K562 (cell line): Measurements from ENCODE around the gene NHSL2. TPM values are rescaled to one million over a fixed set of nuclear protein-coding genes. Genes with fewer than 3 reads are reported as not detected.

Experiments used
- ATAC-seq: fragments of 200-7000 bp; cut with Tn5 transposase; 3 replicates; pipeline ENCODE4 v1.9.1; 2020; ENCODE audit warnings: moderate library complexity
- BruUV-seq: library from RNA; stranded (reverse); fragments of 400-500 nt; replicated peaks from 2 replicates; lab custom pipeline; 2021; lab: Mats Ljungman, UMichigan
- CTCF ChIA-PET: fragments of 300-600 bp; formaldehyde crosslinking; extraction: SDS; loops from one replicate; lab custom pipeline; 2021; ENCODE audit warnings: low intra/inter-chr PET ratio; lab: Yijun Ruan, JAX
- POLR2A ChIA-PET: fragments of 300-600, 350-650 bp; sonication (Branson Sonifier 250); formaldehyde crosslinking; extraction: SDS; loops from one replicate; lab custom pipeline; 2021; ENCODE audit warnings: antibody characterized with exemption, inconsistent platforms; lab: Yijun Ruan, JAX
- DNase-seq, 4 experiments: peaks; one replicate each; pipeline versions ENCODE4 v3.0.0 to v3.0.0-alpha.2; 2011 to 2018; ENCODE audit warnings: low spot score in 3 of 4, mixed read lengths in 3 of 4; ENCODE audit errors: extremely low read depth in 1 of 4
- FAIRE-seq: peaks from 2 replicates; lab custom pipeline; 2011; peaks lifted over from hg19 to GRCh38; lab: Jason Lieb, UNC
- H2AFZ ChIP-seq: 2 replicates; pipeline ENCODE4 v1.6.0; 2011; ENCODE audit warnings: low read depth, low read length, control low read depth, inconsistent platforms
- H3K27ac ChIP-seq: fragments of 200-600 bp; 3 replicates; pipeline ENCODE4 v1.8.0; 2011; ENCODE audit warnings: low read depth, mild to moderate bottlenecking, control low read depth, inconsistent platforms, low read length, moderate library complexity, mixed read lengths; ENCODE audit errors: extremely low read depth
- H3K27me3 ChIP-seq, 2 experiments: fragments of 300-600 bp in 1 of 2; 2 replicates in 1 of 2; 3 replicates in 1 of 2; pipeline versions ENCODE4 v1.6.0 to v1.8.0; 2011; ENCODE audit warnings: inconsistent platforms in 2 of 2, low read length in 2 of 2, mild to moderate bottlenecking in 1 of 2, mixed read lengths in 1 of 2, moderate library complexity in 1 of 2; ENCODE audit not compliant: control insufficient read depth in 2 of 2, insufficient read depth in 2 of 2
- H3K36me3 ChIP-seq: fragments of 300-600 bp; 3 replicates; pipeline ENCODE4 v1.8.0; 2011; ENCODE audit warnings: mild to moderate bottlenecking, low read length, inconsistent platforms; ENCODE audit not compliant: control insufficient read depth, insufficient read depth
- H3K4me1 ChIP-seq, 2 experiments: fragments of 200-600 bp in 1 of 2; replicated peaks in 1 of 2; 2 replicates in 1 of 2; 3 replicates in 1 of 2; pipeline versions ENCODE4 v1.5.1 to v1.8.0; 2011; ENCODE audit warnings: inconsistent platforms in 2 of 2, low read length in 2 of 2, mild to moderate bottlenecking in 1 of 2, mixed read lengths in 1 of 2, moderate library complexity in 1 of 2; ENCODE audit not compliant: control insufficient read depth in 2 of 2, insufficient read depth in 2 of 2
- H3K4me2 ChIP-seq: 2 replicates; pipeline ENCODE4 v1.6.1; 2011; ENCODE audit warnings: low read length, control low read depth, inconsistent platforms, mixed read lengths; ENCODE audit not compliant: insufficient read depth
- H3K4me3 ChIP-seq: fragments of 200-600 bp; sonication (generic), shearing (Covaris generic); 2 replicates; pipeline ENCODE4 v1.5.1; 2016; ENCODE audit warnings: control low read depth, inconsistent platforms
- H3K79me2 ChIP-seq: fragments of 200-600 bp; 3 replicates; pipeline ENCODE4 v1.8.0; 2011; ENCODE audit warnings: low read length, inconsistent platforms; ENCODE audit not compliant: control insufficient read depth, insufficient read depth
- H3K9ac ChIP-seq, 2 experiments: 2 replicates each; pipeline versions ENCODE4 v1.6.0 to v1.6.1; 2011; ENCODE audit warnings: low read depth in 2 of 2, low read length in 2 of 2, control low read depth in 1 of 2, inconsistent platforms in 1 of 2, mild to moderate bottlenecking in 1 of 2, mixed read lengths in 1 of 2; ENCODE audit not compliant: insufficient read depth in 1 of 2
- H3K9me1 ChIP-seq: one replicate; pipeline ENCODE4 v1.6.0; 2011; ENCODE audit warnings: inconsistent platforms, mild to moderate bottlenecking, low read length, moderate library complexity; ENCODE audit not compliant: control insufficient read depth, insufficient read depth
- H3K9me3 ChIP-seq: replicated peaks from 2 replicates; pipeline ENCODE4 v1.5.1; 2011; ENCODE audit warnings: low read depth, low read length, inconsistent platforms; ENCODE audit not compliant: control insufficient read depth, insufficient read depth
- H4K20me1 ChIP-seq: replicated peaks from 2 replicates; pipeline ENCODE4 v1.6.1; 2011; ENCODE audit warnings: low read length, inconsistent platforms, mixed read lengths; ENCODE audit not compliant: control insufficient read depth, insufficient read depth
- ARID2 ChIP-seq: fragments of 450-650 bp; IDR thresholded peaks from 2 replicates; pipeline ENCODE4 v1.6.1; 2017; ENCODE audit warnings: antibody characterized with exemption, mild to moderate bottlenecking
- ARNT ChIP-seq, 2 experiments: fragments of 450-650 bp; IDR thresholded peaks; 2 replicates each; pipeline ENCODE4 v1.6.1; 2016; ENCODE audit warnings: mild to moderate bottlenecking in 1 of 2
- CAMTA2 ChIP-seq: fragments of 250-450 bp; sonication (Bioruptor Pico); conservative IDR thresholded peaks from 2 replicates; pipeline ENCODE4 v1.5.1; 2022
- CGGBP1 ChIP-seq: fragments of 250-450 bp; sonication (Bioruptor Pico); IDR thresholded peaks from 2 replicates; pipeline ENCODE4 v1.9.0; 2021; ENCODE audit warnings: mild to moderate bottlenecking
- EWSR1 ChIP-seq: fragments of 450-650 bp; IDR thresholded peaks from 2 replicates; pipeline ENCODE4 v1.6.1; 2018; ENCODE audit warnings: borderline replicate concordance, mild to moderate bottlenecking, low read depth, moderate library complexity; ENCODE audit not compliant: partially characterized antibody
- KHSRP ChIP-seq: fragments of 450-650 bp; IDR thresholded peaks from 2 replicates; pipeline ENCODE4 v1.6.1; 2017
- LCOR ChIP-seq: sonication (generic); formaldehyde crosslinking; IDR thresholded peaks from 2 replicates; pipeline ENCODE4 v1.8.0; 2022; ENCODE audit warnings: mild to moderate bottlenecking, missing genetic modification reagents
- RAD21 ChIP-seq, 2 experiments: fragments of 250-450 bp in 1 of 2; fragments of 450-650 bp in 1 of 2; sonication (Bioruptor Pico) in 1 of 2; formaldehyde crosslinking in 1 of 2; IDR thresholded peaks in 1 of 2; conservative IDR thresholded peaks in 1 of 2; 2 replicates each; pipeline versions ENCODE4 v1.4.0 to v1.8.0; 2020 to 2022; ENCODE audit warnings: mild to moderate bottlenecking in 2 of 2, moderate library complexity in 1 of 2
- RNF2 ChIP-seq: sonication (generic); IDR thresholded peaks from 2 replicates; pipeline ENCODE4 v1.6.1; 2016
- SMAD4 ChIP-seq: fragments of 250-450 bp; sonication (Bioruptor Pico); conservative IDR thresholded peaks from 2 replicates; pipeline ENCODE4 v1.8.0; 2021; ENCODE audit warnings: inconsistent platforms, mild to moderate bottlenecking, moderate library complexity
- ZNF174 ChIP-seq: fragments of 250-450 bp; sonication (Bioruptor Pico); IDR thresholded peaks from 2 replicates; pipeline ENCODE4 v1.4.0; 2020; ENCODE audit warnings: mild to moderate bottlenecking
- WGBS: fragments of 100-300 bp; shearing (Covaris generic); methylation state at CpG from one replicate; pipeline ENCODE4 v1.1.6; 2016; ENCODE audit warnings: low coverage, mixed read lengths; ENCODE audit not compliant: insufficient coverage; ENCODE audit errors: missing lambda C conversion rate; 5-methylcytosine and 5-hydroxymethylcytosine counted together
- in situ Hi-C: fragments of 300-500 bp; cut with MboI; formaldehyde crosslinking; loops from 4 replicates; pipeline ENCODE4 v1.15.0; 2018; ENCODE audit warnings: inconsistent platforms, mixed read lengths
- intact Hi-C: fragments of 100-400 bp; cut with micrococcal nuclease; formaldehyde crosslinking; loops from 2 replicates; pipeline ENCODE4 v1.14.2; 2022
- polyA plus RNA-seq, 8 experiments: library from polyadenylated mRNA; depleted of rRNA in 4 of 8; stranded (reverse) in 5 of 8; unstranded in 3 of 8; fragments of >200 nt; fragmentation: Nextera tagmentation in 2 of 8; fragmentation: Illumina TruSeq in 1 of 8; extraction: Ambion mirVana in 2 of 8; extraction: Trizol in 1 of 8; gene quantifications; 2 replicates each; pipeline versions ENCODE4 v1.2.1 to v1.2.3, GENCODE V29; 2011 to 2014; ENCODE audit warnings: inconsistent platforms in 1 of 8, missing spikeins in 1 of 8
- total RNA-seq, 7 experiments: library from RNA; depleted of rRNA in 6 of 7; stranded (reverse); fragments of >200 nt in 6 of 7; fragmentation: Illumina TruSeq in 2 of 7; extraction: Trizol in 2 of 7; gene quantifications; 2 replicates each; pipeline versions ENCODE4 v1.2.1 to v1.2.3, GENCODE V29; 2011 to 2021; ENCODE audit warnings: low replicate concordance in 1 of 7

Gene NHSL2
- total and polyA plus RNA-seq, 9 of the 15 experiments (the other 6 are each of a cell fraction or from before 2014, with no cell fraction given) = 0.02 TPM; not detected in 8

- BruUV-seq = no TSS peak
Observed at GRCh38 chrX:72016881-72017783, 106.5 kb downstream of the NHSL2 start.

More at GRCh38 chrX:72016881-72017783, 106.5 kb downstream of the NHSL2 start:
- CTCF ChIA-PET = no interaction called here
- Histone ChIP-seq H2AFZ (no peak overlapping the region), H3K9me1 (no peaks in the 10 kb centered on the region), H3K9ac (no peak overlapping the region), H3K9me3 (no peaks in the 10 kb centered on the region), H4K20me1 (0 out of 2 replicates have a peak, but pooled peaks cover 3% of the 10 kb centered on the region), H3K36me3 (no peaks in the 10 kb centered on the region), H3K4me1 (peaks cover 0 to 9% of the 10 kb centered on the region in 2 experiments; a peak in 3 of 5 replicates), H3K4me3 (no peak overlapping the region), H3K79me2 (no peaks in the 10 kb centered on the region), H3K27me3 (peaks cover 0 to 4% of the 10 kb centered on the region in 2 experiments; a peak in 1 of 5 replicates), H3K4me2 (no peak overlapping the region), H3K27ac (no peak overlapping the region)
- TF ChIP-seq LCOR (CRISPR knock-in tag) (no peak), ARID2 (no peak), SMAD4 (no peak), ZNF174 (CRISPR knock-in tag) (no peak), CGGBP1 (CRISPR knock-in tag) (no peak), RAD21 (CRISPR knock-in tag; conservative IDR thresholded peaks at IDR 0.05 in 1 of 2, IDR thresholded peaks at IDR 0.05 in 1 of 2) (no peak), CAMTA2 (no peak), RNF2 (no peak), ARNT (IDR thresholded peaks at IDR 0.05) (no peak), EWSR1 (no peak), KHSRP (no peak)
- intact Hi-C loops = no loop called here
- in situ Hi-C loops = no loop called here
- FAIRE-seq (no peak), ATAC-seq (no peak), DNase-seq (no peak)
- POLR2A ChIA-PET = interaction anchor here (0.5 kb wide), 1 partner anchor 11 kb away, joined by 3 read pairs; no protein-coding TSS in a partner anchor
- whole genome bisulfite sequencing = 29% methylated on average over 4 of the region's 4 CpGs
